Measurements from ENCODE around the gene SLC25A17.
A peak's percentile ranks its signal among the peaks of the same experiment; 100 is the strongest.
"Not testable (repeated sequence)": the region's sequence is repeated elsewhere in the genome, so short reads cannot be mapped to it uniquely, and the experiment has no call there.

SLC25A17 gene

GRCh38 chr22:40818192-40818746 lies 877 bp downstream of the SLC25A17 start:
- DNase-seq: no peak

- DNase-seq: no peak
Measured at GRCh38 chr22:40817737-40818136, 1.4 kb downstream of the SLC25A17 start.

GRCh38 chr22:40813912-40814315 lies 5.2 kb downstream of the SLC25A17 start:
- DNase-seq: no peak

- no peak for DNase-seq
Measured at GRCh38 chr22:40808018-40808841, 10.9 kb downstream of the SLC25A17 start.

GRCh38 chr22:40806711-40807110 lies 12.4 kb downstream of the SLC25A17 start:
- no peak for DNase-seq

GRCh38 chr22:40805699-40806203 lies 13.4 kb downstream of the SLC25A17 start:
- no peak for DNase-seq

GRCh38 chr22:40805239-40805638 lies 13.9 kb downstream of the SLC25A17 start:
- peak; percentile 64 for DNase-seq

- DNase-seq: no peak
Measured at GRCh38 chr22:40803321-40803720, 15.8 kb downstream of the SLC25A17 start.

GRCh38 chr22:40799008-40799407 lies 20.1 kb downstream of the SLC25A17 start:
- DNase-seq: no peak

GRCh38 chr22:40797427-40797826 lies 21.7 kb downstream of the SLC25A17 start:
- no peak for DNase-seq

GRCh38 chr22:40792451-40792850 lies 26.7 kb downstream of the SLC25A17 start:
- no peak for DNase-seq

GRCh38 chr22:40791241-40791640 lies 27.9 kb downstream of the SLC25A17 start:
- DNase-seq: no peak

- DNase-seq: no peak
Measured at GRCh38 chr22:40789131-40789530, 30.0 kb downstream of the SLC25A17 start.

GRCh38 chr22:40782521-40782920 lies 36.6 kb downstream of the SLC25A17 start:
- no peak for DNase-seq

- DNase-seq: not testable (repeated sequence)
Measured at GRCh38 chr22:40781749-40782148, 37.4 kb downstream of the SLC25A17 start.

GRCh38 chr22:40769761-40770160 lies 49.4 kb downstream of the SLC25A17 start:
- no peak for DNase-seq

GRCh38 chr22:40768206-40768605 lies 50.9 kb downstream of the SLC25A17 start:
- DNase-seq: no peak

- DNase-seq: no peak
Measured at GRCh38 chr22:40766956-40767355, 52.2 kb downstream of the SLC25A17 start.

GRCh38 chr22:40764763-40765441 lies 54.2 kb downstream of the SLC25A17 start:
- DNase-seq: no peak

- no peak for DNase-seq
Measured at GRCh38 chr22:40759294-40759840, 59.8 kb downstream of the SLC25A17 start.

- DNase-seq: not testable (repeated sequence)
Measured at GRCh38 chr22:40758851-40759250, 60.3 kb downstream of the SLC25A17 start.

- no peak for DNase-seq
Measured at GRCh38 chr22:40758390-40758789, 60.8 kb downstream of the SLC25A17 start.

- no peak for DNase-seq
Measured at GRCh38 chr22:40757071-40757470, 62.1 kb downstream of the SLC25A17 start.

All from islet precursor cell (in vitro differentiated cells).